Panc1 (cell line): Measurements from ENCODE around the gene OR2V1.

Source experiments
- SIN3A ChIP-seq: IDR thresholded peaks from 2 replicates; pipeline ENCODE4 v1.6.1; 2012; ENCODE audit warnings: low read depth, mild to moderate bottlenecking, low read length, moderate library complexity, borderline replicate concordance; ENCODE audit not compliant: insufficient read depth
- TF ChIP-seq, protein P1 (sequence below): fragments of 450-650 bp; IDR thresholded peaks from 2 replicates; pipeline ENCODE4 v1.5.1; 2017; ENCODE audit warnings: mild to moderate bottlenecking

DNA sequence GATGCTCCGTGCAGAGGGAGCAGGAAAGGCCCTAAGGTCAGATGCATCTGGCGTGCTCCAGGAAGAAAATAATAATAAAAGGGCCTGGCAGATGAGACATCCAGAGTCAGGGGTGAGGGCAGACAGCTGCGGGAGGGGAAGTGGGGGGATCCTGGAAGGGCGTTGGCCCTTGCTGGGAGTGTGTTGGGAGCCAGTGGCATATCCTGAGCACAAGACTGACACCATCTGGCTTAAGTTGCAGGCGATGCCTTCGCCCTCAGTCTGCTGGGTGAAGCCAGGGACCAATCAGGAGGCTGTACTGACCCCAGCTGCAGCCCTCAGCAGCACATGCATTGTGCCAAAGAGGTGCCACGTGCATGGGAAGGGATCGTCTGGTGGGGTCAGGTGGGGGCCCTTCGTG is 20.2 kb upstream of the OR2V1 start:
- TF ChIP-seq, protein P1, sequence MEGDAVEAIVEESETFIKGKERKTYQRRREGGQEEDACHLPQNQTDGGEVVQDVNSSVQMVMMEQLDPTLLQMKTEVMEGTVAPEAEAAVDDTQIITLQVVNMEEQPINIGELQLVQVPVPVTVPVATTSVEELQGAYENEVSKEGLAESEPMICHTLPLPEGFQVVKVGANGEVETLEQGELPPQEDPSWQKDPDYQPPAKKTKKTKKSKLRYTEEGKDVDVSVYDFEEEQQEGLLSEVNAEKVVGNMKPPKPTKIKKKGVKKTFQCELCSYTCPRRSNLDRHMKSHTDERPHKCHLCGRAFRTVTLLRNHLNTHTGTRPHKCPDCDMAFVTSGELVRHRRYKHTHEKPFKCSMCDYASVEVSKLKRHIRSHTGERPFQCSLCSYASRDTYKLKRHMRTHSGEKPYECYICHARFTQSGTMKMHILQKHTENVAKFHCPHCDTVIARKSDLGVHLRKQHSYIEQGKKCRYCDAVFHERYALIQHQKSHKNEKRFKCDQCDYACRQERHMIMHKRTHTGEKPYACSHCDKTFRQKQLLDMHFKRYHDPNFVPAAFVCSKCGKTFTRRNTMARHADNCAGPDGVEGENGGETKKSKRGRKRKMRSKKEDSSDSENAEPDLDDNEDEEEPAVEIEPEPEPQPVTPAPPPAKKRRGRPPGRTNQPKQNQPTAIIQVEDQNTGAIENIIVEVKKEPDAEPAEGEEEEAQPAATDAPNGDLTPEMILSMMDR, result no peak; the same call in 1 of the 2 replicates
- no peak for TF ChIP-seq SIN3A
